Activated T-cell treated with anti-CD3 and anti-CD28 coated beads, Interleukin-2, amount 50 U/mL, for 24 hours (primary cell): ENCODE data around the gene TBC1D17.

Source experiments
- DNase-seq: peaks from one replicate; pipeline ENCODE4 v3.0.0-alpha.2; 2020
- H3K27ac Mint-ChIP-seq: 2 replicates; pipeline ENCODE4 v1.8.0; 2020; ENCODE audit warnings: mild to moderate bottlenecking, mixed read lengths
- H3K27me3 Mint-ChIP-seq: 2 replicates; pipeline ENCODE4 v1.8.0; 2020; ENCODE audit warnings: mixed read lengths
- H3K36me3 Mint-ChIP-seq: 2 replicates; pipeline ENCODE4 v1.8.0; 2020; ENCODE audit warnings: low read depth, mixed read lengths
- H3K4me1 Mint-ChIP-seq: 2 replicates; pipeline ENCODE4 v1.8.0; 2020; ENCODE audit warnings: low read depth, mixed read lengths
- H3K4me3 Mint-ChIP-seq: 2 replicates; pipeline ENCODE4 v1.8.0; 2020; ENCODE audit warnings: mild to moderate bottlenecking, moderate library complexity, mixed read lengths
- H3K9me3 Mint-ChIP-seq: 2 replicates; pipeline ENCODE4 v1.8.0; 2020; ENCODE audit warnings: mixed read lengths

Gene TBC1D17

GRCh38 chr19:49931293-49932040, 54.0 kb downstream of the TBC1D17 start:
- H3K4me1 Mint-ChIP-seq = peaks cover 57% of the 10 kb centered on the region
- H3K27me3 Mint-ChIP-seq = no peaks in the 10 kb centered on the region
- peaks cover 4% of the 10 kb centered on the region for H3K9me3 Mint-ChIP-seq
- H3K36me3 Mint-ChIP-seq = peaks cover 66% of the 10 kb centered on the region
- no peak overlapping the region for H3K27ac Mint-ChIP-seq
- H3K4me3 Mint-ChIP-seq = no peak overlapping the region
- no peak for DNase-seq

DNA sequence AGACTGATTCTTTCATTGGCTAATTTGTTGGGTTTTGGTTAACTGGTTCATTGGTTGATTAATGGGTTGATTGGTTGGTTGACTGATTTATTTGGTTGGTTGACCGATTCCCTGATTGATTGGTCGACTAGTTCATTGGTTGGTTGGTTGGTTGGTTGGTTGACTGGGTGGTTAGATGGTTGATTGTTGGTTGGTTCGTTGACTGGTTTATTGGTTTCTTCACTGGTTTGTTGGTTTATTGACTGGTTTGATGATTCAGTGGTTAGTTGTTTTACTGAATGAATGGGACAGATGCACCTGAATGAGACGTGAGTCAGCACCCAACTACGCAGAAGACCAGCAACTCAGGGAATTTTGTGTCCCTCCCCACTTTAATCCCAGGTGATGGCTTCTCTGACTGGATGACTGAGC, 54.5 kb downstream of the TBC1D17 start:
- no peak overlapping the region for H3K27ac Mint-ChIP-seq
- H3K27me3 Mint-ChIP-seq = no peaks in the 10 kb centered on the region
- no peak overlapping the region for H3K4me3 Mint-ChIP-seq
- peaks cover 4% of the 10 kb centered on the region for H3K9me3 Mint-ChIP-seq
- peaks cover 53% of the 10 kb centered on the region for H3K4me1 Mint-ChIP-seq
- peaks cover 61% of the 10 kb centered on the region for H3K36me3 Mint-ChIP-seq
- no peak for DNase-seq

- Mint-ChIP-seq H3K4me3 (peak overlapping the region; percentile 8), H3K27ac (no peak overlapping the region), H3K4me1 (peaks cover 48% of the 10 kb centered on the region), H3K9me3 (peaks cover 4% of the 10 kb centered on the region), H3K27me3 (no peaks in the 10 kb centered on the region), H3K36me3 (peaks cover 54% of the 10 kb centered on the region)
- DNase-seq = peak; percentile 54
These were observed 55.2 kb downstream of the TBC1D17 start for GRCh38 chr19:49932731-49933131.

GRCh38 chr19:49933643-49934042, 56.1 kb downstream of the TBC1D17 start:
- Mint-ChIP-seq H3K4me1 (peaks cover 43% of the 10 kb centered on the region), H3K4me3 (no peak overlapping the region), H3K36me3 (peaks cover 45% of the 10 kb centered on the region), H3K27ac (no peak overlapping the region), H3K9me3 (peaks cover 4% of the 10 kb centered on the region), H3K27me3 (no peaks in the 10 kb centered on the region)
- DNase-seq = no peak

GRCh38 chr19:49936549-49936948, 59.0 kb downstream of the TBC1D17 start:
- Mint-ChIP-seq H3K36me3 (peaks cover 19% of the 10 kb centered on the region), H3K27me3 (no peaks in the 10 kb centered on the region), H3K4me3 (no peak overlapping the region), H3K9me3 (no peaks in the 10 kb centered on the region), H3K4me1 (peaks cover 22% of the 10 kb centered on the region), H3K27ac (no peak overlapping the region)
- DNase-seq = no peak

DNA sequence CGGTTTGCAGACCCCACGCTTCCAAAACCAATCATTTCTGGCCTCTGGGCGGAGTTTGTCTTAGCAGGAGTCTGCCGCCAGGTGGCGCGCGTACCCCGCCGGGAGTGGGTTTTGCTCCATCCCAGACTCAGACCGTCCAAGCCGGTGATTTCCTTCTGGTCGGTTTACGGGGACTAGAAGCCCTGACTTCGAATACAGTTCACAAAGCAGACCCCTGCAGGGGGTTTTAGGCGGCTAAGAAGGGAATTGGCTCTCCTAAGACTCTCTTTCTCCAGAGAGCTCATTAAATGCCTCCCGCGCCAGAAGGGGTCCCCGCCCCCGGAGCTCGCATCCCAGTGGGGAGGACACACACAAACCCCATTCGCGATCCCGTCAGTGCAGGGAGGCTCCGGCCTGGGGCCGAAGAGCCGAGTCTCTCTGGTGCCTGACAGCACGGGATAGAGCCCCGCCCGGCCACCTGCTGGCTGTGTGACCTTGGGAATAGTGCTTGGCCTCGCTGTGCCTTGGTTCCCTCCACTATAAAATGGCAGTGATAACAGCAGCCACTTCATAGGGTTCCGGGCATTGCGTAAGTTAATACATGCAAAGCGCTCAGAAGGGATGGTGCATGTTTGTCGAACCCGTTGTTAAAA, 60.4 kb downstream of the TBC1D17 start:
- Mint-ChIP-seq H3K27me3 (peaks cover 5% of the 10 kb centered on the region), H3K36me3 (peaks cover 9% of the 10 kb centered on the region), H3K4me1 (peaks cover 12% of the 10 kb centered on the region), H3K27ac (no peak overlapping the region), H3K9me3 (no peaks in the 10 kb centered on the region), H3K4me3 (peak overlapping the region; percentile 25)
- peak; percentile 90 for DNase-seq
